COLO668 (cell line): ENCODE measurements around the gene CSRNP3.
"Not testable (repeated sequence)": the region's sequence is repeated elsewhere in the genome, so short reads cannot be mapped to it uniquely, and the experiment has no call there.

Source experiments
- DNase-seq: peaks from one replicate; lab custom pipeline; 2025; ENCODE audit not compliant: unreplicated experiment; lab: John Stamatoyannopoulos, UW

CSRNP3 gene

GRCh38 chr2:165629776-165630175 is 160.3 kb downstream of the CSRNP3 start:
- DNase-seq = no peak

DNA sequence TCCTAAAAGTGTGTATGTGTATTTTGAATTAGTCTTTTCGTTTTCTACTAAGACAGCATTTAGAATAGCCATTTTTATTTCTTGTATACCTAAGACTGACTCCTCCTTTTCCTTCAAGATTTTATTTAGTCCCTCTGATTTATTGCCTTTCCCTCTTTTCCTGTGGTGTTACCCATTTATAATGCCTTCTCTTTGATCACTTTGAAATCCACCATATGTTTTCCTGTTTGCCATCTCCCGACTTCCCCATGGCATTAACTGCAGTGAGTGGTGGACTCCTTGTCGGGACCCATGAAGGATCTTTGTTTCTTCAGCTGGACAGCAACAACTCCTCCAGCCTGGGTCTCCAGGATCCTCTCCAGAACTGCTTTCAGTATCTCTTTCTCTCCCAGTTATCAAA is 160.7 kb downstream of the CSRNP3 start:
- no peak for DNase-seq

GRCh38 chr2:165631089-165631488 is 161.6 kb downstream of the CSRNP3 start:
- no peak for DNase-seq

DNA sequence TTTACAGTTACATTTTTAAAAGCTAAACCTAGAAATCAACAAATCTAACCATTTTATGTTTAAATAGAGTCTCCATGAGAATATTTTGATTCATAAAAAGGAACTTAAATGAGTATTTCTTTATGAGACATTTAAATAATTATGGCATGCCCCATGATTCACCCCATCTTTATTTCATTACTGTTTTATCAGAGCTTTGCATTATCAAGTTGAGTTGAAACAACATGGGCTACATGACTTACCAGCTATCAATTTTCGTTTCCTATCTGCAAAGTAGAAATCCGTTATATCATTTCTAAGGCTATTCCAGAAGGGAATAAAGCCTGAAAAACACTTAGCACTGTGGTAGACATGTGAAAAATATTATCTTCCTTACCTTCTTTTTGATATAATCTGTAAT is 163.1 kb downstream of the CSRNP3 start:
- DNase-seq = no peak

- no peak for DNase-seq
Observed at GRCh38 chr2:165633431-165633830, 163.9 kb downstream of the CSRNP3 start.

DNA sequence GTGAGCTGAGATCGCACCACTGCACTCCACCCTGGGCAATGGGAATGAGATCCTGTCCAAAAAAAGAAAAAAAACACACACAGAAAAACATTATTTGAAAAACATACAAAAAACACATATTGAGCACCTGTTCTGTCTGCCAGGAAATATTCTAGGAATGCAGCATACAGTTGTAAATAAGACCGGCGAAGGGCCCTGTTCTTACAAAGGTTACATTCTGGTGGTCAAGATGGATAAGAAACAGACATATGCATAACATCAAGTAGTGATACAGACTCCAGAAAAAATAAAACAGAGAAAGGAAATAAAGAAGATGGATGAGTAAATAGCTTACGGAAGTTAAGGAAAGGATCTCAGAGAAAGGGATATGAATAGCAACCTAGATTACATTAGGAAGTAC is 164.8 kb downstream of the CSRNP3 start:
- no peak for DNase-seq

DNA sequence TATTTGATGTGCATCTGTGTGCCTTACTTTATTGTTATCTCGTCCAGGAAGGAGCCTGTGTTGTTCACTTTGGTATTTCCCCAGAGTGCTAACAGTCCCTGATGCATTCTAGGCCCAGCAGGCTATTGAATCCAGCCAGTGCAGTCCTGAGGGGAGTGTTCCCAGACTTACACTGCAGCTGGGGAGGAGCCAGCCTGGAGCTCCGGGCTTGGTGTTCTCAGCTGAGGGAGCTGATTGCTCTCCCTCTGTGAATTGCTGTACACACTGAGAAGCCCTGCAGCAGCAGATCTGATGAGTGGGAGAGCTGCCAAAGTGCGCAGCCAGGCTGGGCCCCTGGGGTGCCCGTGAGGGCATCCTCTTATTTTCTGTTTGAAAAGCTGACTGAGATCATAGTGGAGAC is 165.4 kb downstream of the CSRNP3 start:
- DNase-seq = no peak

GRCh38 chr2:165635532-165635931 is 166.0 kb downstream of the CSRNP3 start:
- no peak for DNase-seq

DNA sequence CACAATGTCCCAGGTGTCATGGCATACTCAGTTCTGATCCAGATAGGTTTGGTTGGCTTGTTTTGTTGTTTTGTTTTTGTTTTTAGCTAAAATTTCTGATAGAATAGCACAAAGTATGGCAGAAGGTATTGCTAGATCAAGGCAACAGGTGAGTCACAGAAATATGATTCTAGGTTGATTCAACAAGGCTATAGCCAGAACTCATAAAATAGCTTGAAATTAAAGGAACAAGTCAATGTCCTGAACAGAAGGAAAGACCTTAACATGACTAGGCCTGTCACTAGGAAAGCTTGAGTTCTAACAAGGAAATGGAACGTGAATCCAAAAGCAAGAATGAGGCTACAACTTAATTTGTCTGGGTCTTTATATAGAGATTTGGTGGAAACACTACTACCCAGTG is 167.5 kb downstream of the CSRNP3 start:
- DNase-seq = no peak

- DNase-seq = no peak
Observed at GRCh38 chr2:165637396-165637795, 167.9 kb downstream of the CSRNP3 start.

GRCh38 chr2:165639504-165639903 is 170.0 kb downstream of the CSRNP3 start:
- no peak for DNase-seq

- no peak for DNase-seq
Observed at GRCh38 chr2:165640247-165640929, 170.9 kb downstream of the CSRNP3 start.

- no peak for DNase-seq
Observed at GRCh38 chr2:165645930-165646831, 176.7 kb downstream of the CSRNP3 start.

GRCh38 chr2:165647409-165647808 is 177.9 kb downstream of the CSRNP3 start:
- DNase-seq = no peak

DNA sequence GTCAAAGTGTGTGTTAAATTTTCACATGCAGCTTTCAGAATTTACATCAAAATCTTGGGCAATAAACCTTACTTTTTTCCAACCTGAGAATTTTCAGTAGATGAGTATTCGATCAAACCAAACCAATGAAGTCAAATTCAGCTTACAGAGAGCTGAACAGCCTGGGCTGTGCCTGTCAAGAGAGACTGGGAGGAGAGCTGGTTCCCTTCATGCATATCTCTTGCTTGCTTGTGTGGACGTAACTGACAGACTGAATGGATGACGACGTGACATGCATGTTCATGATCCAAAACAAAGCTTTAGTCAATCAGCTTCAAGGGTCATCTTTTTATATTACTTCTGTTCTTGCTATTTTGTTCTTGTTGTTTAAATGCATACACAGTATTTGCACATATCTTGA is 179.3 kb downstream of the CSRNP3 start:
- no peak for DNase-seq

- no peak for DNase-seq
Observed at GRCh38 chr2:165651233-165651632, 181.7 kb downstream of the CSRNP3 start.

GRCh38 chr2:165655661-165656060 is 186.2 kb downstream of the CSRNP3 start:
- DNase-seq = no peak

DNA sequence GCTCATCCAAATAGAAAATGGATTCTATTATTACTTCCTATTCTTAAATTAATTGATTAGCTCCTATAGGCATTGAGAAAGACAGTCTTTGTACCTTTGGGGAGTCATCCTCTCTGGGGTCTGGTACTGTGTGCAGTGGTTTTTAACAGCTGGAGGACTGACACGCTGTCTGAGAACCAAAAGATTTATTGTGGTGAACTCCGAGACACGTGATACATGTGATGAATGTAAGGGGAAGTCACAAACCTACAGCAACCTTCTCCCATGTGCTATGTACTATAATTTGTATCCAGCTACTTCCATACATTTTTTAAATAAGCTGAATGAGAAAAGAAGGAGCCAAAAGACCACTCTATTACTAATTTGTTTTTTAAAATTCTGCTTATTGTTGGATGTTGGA is 190.9 kb downstream of the CSRNP3 start:
- no peak for DNase-seq

DNA sequence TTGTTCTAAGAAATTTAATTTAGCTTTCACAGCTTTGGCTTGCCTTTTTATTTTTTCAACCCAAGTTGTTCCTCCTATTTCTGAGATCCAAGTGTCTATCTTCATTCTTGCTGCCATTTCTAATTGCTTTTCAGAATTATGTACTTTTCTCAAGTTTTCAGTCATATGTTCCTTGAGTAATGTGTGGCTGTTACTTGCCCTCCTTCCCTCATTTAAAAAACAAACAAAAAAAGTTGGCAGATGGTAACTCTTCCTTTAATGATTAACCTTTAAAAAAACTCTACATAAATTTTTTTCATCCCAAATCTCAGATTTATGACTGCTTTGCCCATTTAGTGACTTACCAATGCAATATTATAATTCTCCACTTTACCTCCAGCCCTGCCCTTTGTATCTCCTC is 193.2 kb downstream of the CSRNP3 start:
- no peak for DNase-seq

- no peak for DNase-seq
Observed at GRCh38 chr2:165665614-165666013, 196.1 kb downstream of the CSRNP3 start.

DNA sequence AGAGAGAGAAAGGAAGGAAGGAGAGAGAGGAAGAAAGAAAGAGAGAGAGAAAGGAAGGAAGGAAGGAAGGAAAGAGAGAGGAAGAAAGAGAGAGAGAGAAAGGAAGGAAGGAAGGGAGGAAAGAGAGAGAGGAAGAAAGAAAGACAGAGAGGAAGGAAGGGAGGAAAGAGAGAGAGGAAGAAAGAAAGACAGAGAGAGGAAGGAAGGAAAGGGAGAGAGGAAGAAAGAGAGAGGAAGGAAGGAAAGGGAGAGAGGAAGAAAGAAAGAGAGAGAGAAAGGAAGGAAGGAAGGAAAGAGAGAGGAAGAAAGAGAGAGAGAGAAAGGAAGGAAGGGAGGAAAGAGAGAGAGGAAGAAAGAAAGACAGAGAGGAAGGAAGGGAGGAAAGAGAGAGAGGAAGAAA is 196.6 kb downstream of the CSRNP3 start:
- DNase-seq = not testable (repeated sequence)

GRCh38 chr2:165666605-165667004 is 197.1 kb downstream of the CSRNP3 start:
- DNase-seq = no peak
